Measurements from ENCODE around the gene TMEM203. TPM values are rescaled to one million over a fixed set of nuclear protein-coding genes. Genes with fewer than 3 reads are reported as not detected.

The TMEM203 gene, protein sequence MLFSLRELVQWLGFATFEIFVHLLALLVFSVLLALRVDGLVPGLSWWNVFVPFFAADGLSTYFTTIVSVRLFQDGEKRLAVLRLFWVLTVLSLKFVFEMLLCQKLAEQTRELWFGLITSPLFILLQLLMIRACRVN
- polyA plus RNA-seq (2012; rRNA removed): 55.6 and 57.0 TPM in 2 replicates
- 52.2 and 56.4 TPM in 2 replicates for polyA plus RNA-seq (2012; cell fraction: cytosol; rRNA removed)
- polyA plus RNA-seq (2012; cell fraction: nucleus; rRNA removed): 23.8 and 26.0 TPM in 2 replicates

DNA sequence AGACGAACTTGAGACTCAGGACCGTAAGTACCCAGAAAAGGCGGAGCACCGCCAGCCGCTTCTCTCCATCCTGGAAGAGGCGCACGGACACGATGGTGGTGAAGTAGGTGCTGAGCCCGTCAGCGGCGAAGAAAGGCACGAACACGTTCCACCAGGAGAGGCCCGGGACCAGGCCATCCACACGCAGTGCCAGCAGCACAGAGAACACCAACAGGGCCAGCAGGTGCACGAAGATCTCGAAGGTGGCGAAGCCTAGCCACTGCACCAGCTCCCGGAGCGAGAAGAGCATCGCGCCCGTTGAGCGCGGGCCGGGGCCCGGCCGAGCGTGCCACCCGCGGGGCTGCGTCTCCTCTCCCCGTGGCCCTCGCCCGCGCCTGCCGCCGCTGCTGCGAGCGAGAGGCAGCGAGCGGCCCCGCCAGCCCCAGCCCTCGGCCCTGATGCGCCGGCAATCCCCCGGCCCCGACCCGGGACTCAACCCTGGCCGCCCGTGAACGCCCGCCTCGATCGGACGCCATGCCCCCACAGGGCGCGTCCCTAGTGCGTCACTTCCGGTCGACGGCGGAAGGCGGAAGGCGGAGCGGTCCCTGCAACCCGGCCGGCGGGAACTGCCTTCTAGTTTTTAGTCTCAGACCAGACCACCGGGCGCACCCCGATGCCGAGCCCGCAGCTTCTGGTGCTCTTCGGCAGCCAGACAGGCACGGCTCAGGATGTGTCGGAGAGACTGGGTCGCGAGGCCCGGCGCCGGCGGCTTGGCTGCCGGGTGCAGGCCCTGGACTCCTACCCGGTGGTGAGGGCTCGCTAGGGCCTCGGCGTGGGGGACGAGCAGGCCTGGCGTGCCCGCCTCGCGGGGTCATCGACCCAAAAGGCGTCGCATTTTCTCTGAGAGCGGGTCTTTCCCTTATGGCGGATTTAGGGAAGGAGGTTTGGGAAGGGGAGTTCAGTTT, at the start of gene TMEM203, which contains the start of gene NDOR1:
TSS of gene TMEM203 (minus strand) at position 523 of the 944 bp plus-strand sequence. CDS start at position 289, 234 bp downstream.
TSS of gene NDOR1 (plus strand) at position 575 of the 944 bp plus-strand sequence. CDS start at position 653, 78 bp downstream.
- POLR2A ChIA-PET: interaction anchor here (0.6 to 1.5 kb wide), 9 partner anchors 10 to 166 kb away, joined by 3 to 6 read pairs (median 3); partner anchors contain the start of genes RNF224 and SSNA1
- no peak for TF ChIP-seq FOXM1 (IDR thresholded peaks at IDR 0.05; ENCODE audit: low read depth)
- no peak for TF ChIP-seq SMC3 (IDR thresholded peaks at IDR 0.05; ENCODE audit: low read depth, low read length)
- no peak for TF ChIP-seq GATA2 (CRISPR knock-in tag; IDR thresholded peaks at IDR 0.05)
- TF ChIP-seq FOSL2 (IDR thresholded peaks at IDR 0.05; ENCODE audit: borderline replicate concordance, low read depth): no peak
- TF ChIP-seq GABPA (IDR thresholded peaks at IDR 0.05; ENCODE audit: low read depth): peak; percentile 95
- peak; percentile 59 for TF ChIP-seq CHD2 (IDR thresholded peaks at IDR 0.05; ENCODE audit: low read length, partially characterized antibody)
- TF ChIP-seq RAD21 (IDR thresholded peaks at IDR 0.05; ENCODE audit: low read length): no peak
- no peak for TF ChIP-seq NRF1 (IDR thresholded peaks at IDR 0.05; ENCODE audit: low read depth, low read length)
- peak; percentile 81; the same call in 1 of the 2 replicates for TF ChIP-seq SIN3A (IDR thresholded peaks at IDR 0.05; ENCODE audit: borderline replicate concordance, low read depth, low read length)
- TF ChIP-seq RCOR1 (IDR thresholded peaks at IDR 0.05; ENCODE audit: low read length): no peak
- TF ChIP-seq PBX3 (IDR thresholded peaks at IDR 0.05): no peak
- no peak for TF ChIP-seq TCF12 (IDR thresholded peaks at IDR 0.05)
- peak; percentile 85 for TF ChIP-seq POLR2AphosphoS5 (IDR thresholded peaks at IDR 0.05; ENCODE audit: low read depth, low read length)
- TF ChIP-seq, protein P1, sequence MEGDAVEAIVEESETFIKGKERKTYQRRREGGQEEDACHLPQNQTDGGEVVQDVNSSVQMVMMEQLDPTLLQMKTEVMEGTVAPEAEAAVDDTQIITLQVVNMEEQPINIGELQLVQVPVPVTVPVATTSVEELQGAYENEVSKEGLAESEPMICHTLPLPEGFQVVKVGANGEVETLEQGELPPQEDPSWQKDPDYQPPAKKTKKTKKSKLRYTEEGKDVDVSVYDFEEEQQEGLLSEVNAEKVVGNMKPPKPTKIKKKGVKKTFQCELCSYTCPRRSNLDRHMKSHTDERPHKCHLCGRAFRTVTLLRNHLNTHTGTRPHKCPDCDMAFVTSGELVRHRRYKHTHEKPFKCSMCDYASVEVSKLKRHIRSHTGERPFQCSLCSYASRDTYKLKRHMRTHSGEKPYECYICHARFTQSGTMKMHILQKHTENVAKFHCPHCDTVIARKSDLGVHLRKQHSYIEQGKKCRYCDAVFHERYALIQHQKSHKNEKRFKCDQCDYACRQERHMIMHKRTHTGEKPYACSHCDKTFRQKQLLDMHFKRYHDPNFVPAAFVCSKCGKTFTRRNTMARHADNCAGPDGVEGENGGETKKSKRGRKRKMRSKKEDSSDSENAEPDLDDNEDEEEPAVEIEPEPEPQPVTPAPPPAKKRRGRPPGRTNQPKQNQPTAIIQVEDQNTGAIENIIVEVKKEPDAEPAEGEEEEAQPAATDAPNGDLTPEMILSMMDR (IDR thresholded peaks at IDR 0.05): no peak
- TF ChIP-seq USF1 (IDR thresholded peaks at IDR 0.05; ENCODE audit: borderline replicate concordance, low read depth): no peak
- TF ChIP-seq, protein P2, sequence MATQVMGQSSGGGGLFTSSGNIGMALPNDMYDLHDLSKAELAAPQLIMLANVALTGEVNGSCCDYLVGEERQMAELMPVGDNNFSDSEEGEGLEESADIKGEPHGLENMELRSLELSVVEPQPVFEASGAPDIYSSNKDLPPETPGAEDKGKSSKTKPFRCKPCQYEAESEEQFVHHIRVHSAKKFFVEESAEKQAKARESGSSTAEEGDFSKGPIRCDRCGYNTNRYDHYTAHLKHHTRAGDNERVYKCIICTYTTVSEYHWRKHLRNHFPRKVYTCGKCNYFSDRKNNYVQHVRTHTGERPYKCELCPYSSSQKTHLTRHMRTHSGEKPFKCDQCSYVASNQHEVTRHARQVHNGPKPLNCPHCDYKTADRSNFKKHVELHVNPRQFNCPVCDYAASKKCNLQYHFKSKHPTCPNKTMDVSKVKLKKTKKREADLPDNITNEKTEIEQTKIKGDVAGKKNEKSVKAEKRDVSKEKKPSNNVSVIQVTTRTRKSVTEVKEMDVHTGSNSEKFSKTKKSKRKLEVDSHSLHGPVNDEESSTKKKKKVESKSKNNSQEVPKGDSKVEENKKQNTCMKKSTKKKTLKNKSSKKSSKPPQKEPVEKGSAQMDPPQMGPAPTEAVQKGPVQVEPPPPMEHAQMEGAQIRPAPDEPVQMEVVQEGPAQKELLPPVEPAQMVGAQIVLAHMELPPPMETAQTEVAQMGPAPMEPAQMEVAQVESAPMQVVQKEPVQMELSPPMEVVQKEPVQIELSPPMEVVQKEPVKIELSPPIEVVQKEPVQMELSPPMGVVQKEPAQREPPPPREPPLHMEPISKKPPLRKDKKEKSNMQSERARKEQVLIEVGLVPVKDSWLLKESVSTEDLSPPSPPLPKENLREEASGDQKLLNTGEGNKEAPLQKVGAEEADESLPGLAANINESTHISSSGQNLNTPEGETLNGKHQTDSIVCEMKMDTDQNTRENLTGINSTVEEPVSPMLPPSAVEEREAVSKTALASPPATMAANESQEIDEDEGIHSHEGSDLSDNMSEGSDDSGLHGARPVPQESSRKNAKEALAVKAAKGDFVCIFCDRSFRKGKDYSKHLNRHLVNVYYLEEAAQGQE (IDR thresholded peaks at IDR 0.05; ENCODE audit: low read depth, low read length): peak; percentile 43; the same call in 1 of the 2 replicates
- no peak for TF ChIP-seq MEF2A (IDR thresholded peaks at IDR 0.05; ENCODE audit: borderline replicate concordance, low read depth)
- TF ChIP-seq TEAD4 (IDR thresholded peaks at IDR 0.05; ENCODE audit: borderline replicate concordance, insufficient read depth): no peak
- TF ChIP-seq YY1 (IDR thresholded peaks at IDR 0.05; ENCODE audit: low read depth): peak; percentile 91
- TF ChIP-seq EZH2phosphoT487 (IDR thresholded peaks at IDR 0.05; ENCODE audit: borderline replicate concordance, low read depth): no peak
- no peak for TF ChIP-seq NFIC (IDR thresholded peaks at IDR 0.05; ENCODE audit: borderline replicate concordance)
- TF ChIP-seq FOXJ3 (CRISPR knock-in tag; IDR thresholded peaks at IDR 0.05): no peak
- no peak for TF ChIP-seq RXRA (IDR thresholded peaks at IDR 0.05; ENCODE audit: borderline replicate concordance, low read depth)
- no peak for TF ChIP-seq JUND (IDR thresholded peaks at IDR 0.05)
- TF ChIP-seq MXI1 (IDR thresholded peaks at IDR 0.05; ENCODE audit: low read depth, low read length): peak; percentile 83; the same call in 1 of the 2 replicates
- peak; percentile 96 for TF ChIP-seq ELF1 (IDR thresholded peaks at IDR 0.05)

More for the DNA sequence above, at the start of gene TMEM203, which contains the start of gene NDOR1:
- peak; percentile 99 for DNase-seq
- peaks cover 14% of the 10 kb centered on the region for H3F3A ChIP-seq (replicated peaks; ENCODE audit: insufficient read depth)
- WGBS (ENCODE audit: low lambda C conversion rate): 2% methylated on average over 28 of the region's 98 CpGs
- H3K36me3 ChIP-seq (replicated peaks in 1 of 2; ENCODE audit: control insufficient read depth in 1 of 2, insufficient read depth in 2 of 2, low read length in 1 of 2): no peaks in the 10 kb centered on the region
- H2AFZ ChIP-seq (ENCODE audit: low read depth): peak within 1 kb of the TSS; percentile 56
- H3K27ac ChIP-seq (ENCODE audit: low read depth in 2 of 2, low read length in 1 of 2): peak within 1 kb of the TSS; percentile 35 to 51; a peak in 3 of 4 replicates
- H3K9me3 ChIP-seq: no peaks in the 10 kb centered on the region
- peak within 1 kb of the TSS; percentile 100 for H3K4me2 ChIP-seq
- CTCF ChIA-PET: interaction anchor here (0.8 to 2.5 kb wide), 6 partner anchors 16 to 156 kb away, joined by 4 to 9 read pairs (median 4); partner anchors contain the start of gene RNF224
- peak within 1 kb of the TSS; percentile 87 to 100 for H3K4me3 ChIP-seq (ENCODE audit: low read depth in 2 of 2, low read length in 1 of 2)
- H3K27me3 ChIP-seq (ENCODE audit: insufficient read depth): no peaks in the 10 kb centered on the region
- H3K79me2 ChIP-seq (ENCODE audit: insufficient read depth): peaks cover 69% of the 10 kb centered on the region
- peaks cover 11 to 38% of the 10 kb centered on the region in 2 experiments for H3K4me1 ChIP-seq (ENCODE audit: control insufficient read depth in 1 of 2, insufficient read depth in 2 of 2, low read depth in 1 of 2, low read length in 1 of 2)
- H3K9ac ChIP-seq: peak within 1 kb of the TSS; percentile 99
- no peaks in the 10 kb centered on the region for H4K20me1 ChIP-seq (ENCODE audit: insufficient read depth)
- H3K9me2 ChIP-seq: no peaks in the 10 kb centered on the region
